Panc1 (cell line): ENCODE results near the gene RNF130. TPM values are rescaled to one million over a fixed set of nuclear protein-coding genes. Genes with fewer than 3 reads are reported as not detected.

Source experiments
- ATAC-seq: fragments of 200-7000 bp; cut with Tn5 transposase; 2 replicates; pipeline ENCODE4 v1.9.1; 2020; ENCODE audit warnings: mild to moderate bottlenecking, moderate library complexity
- BruUV-seq: library from RNA; stranded (reverse); fragments of 400-500 nt; replicated peaks from 2 replicates; lab custom pipeline; 2021; lab: Mats Ljungman, UMichigan
- CTCF ChIA-PET: fragments of 300-600 bp; sonication (Branson Sonifier 250); formaldehyde crosslinking; loops from one replicate; lab custom pipeline; 2022; ENCODE audit warnings: antibody characterized with exemption; lab: Charles Lee
- POLR2A ChIA-PET: fragments of 300-600 bp; sonication (Branson Sonifier 250); formaldehyde crosslinking; loops from one replicate; lab custom pipeline; 2022; ENCODE audit warnings: antibody characterized with exemption; lab: Charles Lee
- DNase-seq: peaks from one replicate; pipeline ENCODE4 v3.0.0-alpha.2; 2010; ENCODE audit warnings: low read depth, low spot score
- H3K27ac ChIP-seq: 2 replicates; pipeline ENCODE4 v1.5.1; 2011; ENCODE audit warnings: mild to moderate bottlenecking, low read length, inconsistent platforms
- H3K27me3 ChIP-seq: fragments of 200-500 bp; sonication (Bioruptor generic); 2 replicates; pipeline ENCODE4 v1.6.0; 2014; ENCODE audit warnings: low read length, inconsistent platforms; ENCODE audit not compliant: control insufficient read depth, insufficient read depth
- H3K36me3 ChIP-seq: fragments of 200-500 bp; sonication (Bioruptor generic); 2 replicates; pipeline ENCODE4 v1.5.1; 2014; ENCODE audit warnings: inconsistent platforms, mild to moderate bottlenecking, low read length, moderate library complexity; ENCODE audit not compliant: control insufficient read depth, insufficient read depth
- H3K4me1 ChIP-seq: 2 replicates; pipeline ENCODE4 v1.5.1; 2011; ENCODE audit warnings: inconsistent platforms, mild to moderate bottlenecking, low read length, moderate library complexity; ENCODE audit not compliant: control insufficient read depth, insufficient read depth
- H3K4me3 ChIP-seq, 2 experiments: 2 replicates each; pipeline ENCODE4 v1.5.1; 2011 to 2012; ENCODE audit warnings: low read depth in 2 of 2, low read length in 2 of 2, mild to moderate bottlenecking in 2 of 2, inconsistent platforms in 1 of 2, moderate library complexity in 1 of 2
- H3K9me3 ChIP-seq: fragments of 200-500 bp; sonication (Bioruptor generic); 2 replicates; pipeline ENCODE4 v1.5.1; 2014; ENCODE audit warnings: low read depth, mild to moderate bottlenecking, inconsistent platforms, low read length, moderate library complexity; ENCODE audit not compliant: control insufficient read depth, insufficient read depth
- POLR2AphosphoS5 ChIP-seq: IDR thresholded peaks from 2 replicates; pipeline ENCODE4 v1.6.1; 2012; ENCODE audit warnings: mild to moderate bottlenecking, low read depth, low read length, moderate library complexity
- SIN3A ChIP-seq: IDR thresholded peaks from 2 replicates; pipeline ENCODE4 v1.6.1; 2012; ENCODE audit warnings: low read depth, mild to moderate bottlenecking, low read length, moderate library complexity, borderline replicate concordance; ENCODE audit not compliant: insufficient read depth
- TCF7L2 ChIP-seq: IDR thresholded peaks from 2 replicates; pipeline ENCODE4 v1.6.1; 2011; ENCODE audit warnings: mild to moderate bottlenecking, low read depth, low read length, inconsistent platforms
- in situ Hi-C: cut with HindIII; loops from 2 replicates; pipeline ENCODE4 v1.10.0; 2016; ENCODE audit warnings: low sequenced_read_pairs, low pct_unique_long_range_greater_than_20kb
- intact Hi-C: fragments of 100-400 bp; cut with micrococcal nuclease; formaldehyde crosslinking; loops from one replicate; pipeline ENCODE4 v1.10.0; 2022; ENCODE audit not compliant: unreplicated experiment
- total RNA-seq: library from RNA; stranded (reverse); gene quantifications from one replicate; pipeline ENCODE4 v1.2.1, GENCODE V29; 2021; ENCODE audit not compliant: unreplicated experiment
- TF ChIP-seq, protein P1 (sequence below), 2 experiments: IDR thresholded peaks; 2 replicates each; pipeline ENCODE4 v1.6.1; 2011 to 2012; ENCODE audit warnings: low read depth in 2 of 2, control low read depth in 1 of 2, low read length in 1 of 2, mild to moderate bottlenecking in 1 of 2, moderate library complexity in 1 of 2; ENCODE audit not compliant: insufficient read depth in 1 of 2
- TF ChIP-seq, protein P2 (sequence below): fragments of 450-650 bp; IDR thresholded peaks from 2 replicates; pipeline ENCODE4 v1.5.1; 2017; ENCODE audit warnings: mild to moderate bottlenecking

RNF130 gene
- total RNA-seq, 1 experiment from 2014 or later, result 73.1 TPM

DNA sequence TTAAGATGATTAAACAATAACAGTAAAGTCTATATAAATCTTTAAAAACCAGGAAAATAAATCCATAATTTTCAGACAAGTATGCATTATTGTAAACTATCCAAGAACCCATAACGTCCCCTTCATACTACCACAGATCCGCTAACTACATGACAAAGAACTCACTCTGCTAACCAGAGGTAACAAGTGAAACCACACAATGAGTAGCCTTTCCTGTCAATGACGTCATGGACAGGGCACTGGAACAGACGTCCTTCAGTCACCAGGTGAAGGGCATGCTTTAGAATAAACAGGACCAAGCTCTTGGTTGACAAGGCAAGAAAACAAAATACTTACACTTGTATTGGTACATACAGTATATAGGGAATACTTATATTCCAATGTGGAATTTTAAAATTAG lies 45.2 kb downstream of the RNF130 start:
- TF ChIP-seq, protein P1, sequence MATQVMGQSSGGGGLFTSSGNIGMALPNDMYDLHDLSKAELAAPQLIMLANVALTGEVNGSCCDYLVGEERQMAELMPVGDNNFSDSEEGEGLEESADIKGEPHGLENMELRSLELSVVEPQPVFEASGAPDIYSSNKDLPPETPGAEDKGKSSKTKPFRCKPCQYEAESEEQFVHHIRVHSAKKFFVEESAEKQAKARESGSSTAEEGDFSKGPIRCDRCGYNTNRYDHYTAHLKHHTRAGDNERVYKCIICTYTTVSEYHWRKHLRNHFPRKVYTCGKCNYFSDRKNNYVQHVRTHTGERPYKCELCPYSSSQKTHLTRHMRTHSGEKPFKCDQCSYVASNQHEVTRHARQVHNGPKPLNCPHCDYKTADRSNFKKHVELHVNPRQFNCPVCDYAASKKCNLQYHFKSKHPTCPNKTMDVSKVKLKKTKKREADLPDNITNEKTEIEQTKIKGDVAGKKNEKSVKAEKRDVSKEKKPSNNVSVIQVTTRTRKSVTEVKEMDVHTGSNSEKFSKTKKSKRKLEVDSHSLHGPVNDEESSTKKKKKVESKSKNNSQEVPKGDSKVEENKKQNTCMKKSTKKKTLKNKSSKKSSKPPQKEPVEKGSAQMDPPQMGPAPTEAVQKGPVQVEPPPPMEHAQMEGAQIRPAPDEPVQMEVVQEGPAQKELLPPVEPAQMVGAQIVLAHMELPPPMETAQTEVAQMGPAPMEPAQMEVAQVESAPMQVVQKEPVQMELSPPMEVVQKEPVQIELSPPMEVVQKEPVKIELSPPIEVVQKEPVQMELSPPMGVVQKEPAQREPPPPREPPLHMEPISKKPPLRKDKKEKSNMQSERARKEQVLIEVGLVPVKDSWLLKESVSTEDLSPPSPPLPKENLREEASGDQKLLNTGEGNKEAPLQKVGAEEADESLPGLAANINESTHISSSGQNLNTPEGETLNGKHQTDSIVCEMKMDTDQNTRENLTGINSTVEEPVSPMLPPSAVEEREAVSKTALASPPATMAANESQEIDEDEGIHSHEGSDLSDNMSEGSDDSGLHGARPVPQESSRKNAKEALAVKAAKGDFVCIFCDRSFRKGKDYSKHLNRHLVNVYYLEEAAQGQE (IDR thresholded peaks at IDR 0.05; ENCODE audit: insufficient read depth in 1 of 2, low read depth in 2 of 2, low read length in 1 of 2), result no peak
- TF ChIP-seq TCF7L2 (no peak), SIN3A (no peak), POLR2AphosphoS5 (no peak)
- TF ChIP-seq, protein P2, sequence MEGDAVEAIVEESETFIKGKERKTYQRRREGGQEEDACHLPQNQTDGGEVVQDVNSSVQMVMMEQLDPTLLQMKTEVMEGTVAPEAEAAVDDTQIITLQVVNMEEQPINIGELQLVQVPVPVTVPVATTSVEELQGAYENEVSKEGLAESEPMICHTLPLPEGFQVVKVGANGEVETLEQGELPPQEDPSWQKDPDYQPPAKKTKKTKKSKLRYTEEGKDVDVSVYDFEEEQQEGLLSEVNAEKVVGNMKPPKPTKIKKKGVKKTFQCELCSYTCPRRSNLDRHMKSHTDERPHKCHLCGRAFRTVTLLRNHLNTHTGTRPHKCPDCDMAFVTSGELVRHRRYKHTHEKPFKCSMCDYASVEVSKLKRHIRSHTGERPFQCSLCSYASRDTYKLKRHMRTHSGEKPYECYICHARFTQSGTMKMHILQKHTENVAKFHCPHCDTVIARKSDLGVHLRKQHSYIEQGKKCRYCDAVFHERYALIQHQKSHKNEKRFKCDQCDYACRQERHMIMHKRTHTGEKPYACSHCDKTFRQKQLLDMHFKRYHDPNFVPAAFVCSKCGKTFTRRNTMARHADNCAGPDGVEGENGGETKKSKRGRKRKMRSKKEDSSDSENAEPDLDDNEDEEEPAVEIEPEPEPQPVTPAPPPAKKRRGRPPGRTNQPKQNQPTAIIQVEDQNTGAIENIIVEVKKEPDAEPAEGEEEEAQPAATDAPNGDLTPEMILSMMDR, result no peak
- Histone ChIP-seq H3K27me3 (no peaks in the 10 kb centered on the region), H3K4me1 (no peaks in the 10 kb centered on the region), H3K36me3 (no peaks in the 10 kb centered on the region), H3K4me3 (no peak overlapping the region), H3K9me3 (no peaks in the 10 kb centered on the region), H3K27ac (no peak overlapping the region)
- DNase-seq (peak; percentile 57), ATAC-seq (peak; percentile 77; the same call in 1 of the 2 replicates)
- POLR2A ChIA-PET, result no interaction called here
- in situ Hi-C loops, result no loop called here
- BruUV-seq, result no TSS peak
- intact Hi-C loops, result no loop called here
- CTCF ChIA-PET, result interaction anchor here (0.6 kb wide), 1 partner anchor 92 kb away, joined by 3 read pairs; no protein-coding TSS in a partner anchor

DNA sequence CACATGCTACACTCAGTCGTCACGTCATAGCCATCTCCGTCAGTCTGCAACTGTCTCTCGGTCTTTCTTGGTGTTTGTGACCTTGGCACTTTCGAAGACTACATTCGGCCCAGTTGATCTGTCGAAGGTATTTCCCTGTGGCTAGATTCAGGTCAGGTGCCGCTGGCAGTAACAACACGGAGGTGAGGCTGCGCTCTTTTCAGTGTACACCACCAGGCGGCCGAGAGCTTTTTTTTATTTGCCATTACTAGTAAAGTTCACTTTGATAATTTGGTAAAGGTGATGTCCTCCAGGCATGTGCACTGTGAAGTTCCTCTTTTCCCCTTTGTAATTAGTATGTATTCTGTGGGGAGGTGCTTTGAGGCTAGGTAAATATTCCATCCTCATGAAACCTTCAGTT lies 49.7 kb downstream of the RNF130 start:
- CTCF ChIA-PET, result no interaction called here

More for the DNA sequence above, 49.7 kb downstream of the RNF130 start:
- TF ChIP-seq, protein P1 (IDR thresholded peaks at IDR 0.05; ENCODE audit: insufficient read depth in 1 of 2, low read depth in 2 of 2, low read length in 1 of 2), result no peak
- BruUV-seq, result no TSS peak
- no peak overlapping the region for H3K4me3 ChIP-seq
- DNase-seq (no peak), ATAC-seq (no peak)
- no peaks in the 10 kb centered on the region for H3K27me3 ChIP-seq
- H3K36me3 ChIP-seq, result no peaks in the 10 kb centered on the region
- in situ Hi-C loops, result no loop called here
- H3K27ac ChIP-seq, result no peak overlapping the region
- intact Hi-C loops, result no loop called here
- POLR2A ChIA-PET, result no interaction called here
- no peaks in the 10 kb centered on the region for H3K4me1 ChIP-seq
- no peaks in the 10 kb centered on the region for H3K9me3 ChIP-seq
